Neural cell (in vitro differentiated cells): ENCODE measurements around the gene GUCY2C. TPM values are rescaled to one million over a fixed set of nuclear protein-coding genes. Genes with fewer than 3 reads are reported as not detected.

ENCODE experiments used
- H2AFZ ChIP-seq: fragments of 200-600, 300-800 bp; sonication (generic), shearing (Covaris generic); 2 replicates; pipeline ENCODE4 v1.6.0; 2014; ENCODE audit warnings: low read depth, mild to moderate bottlenecking, antibody characterized with exemption, low read length, moderate library complexity
- H3F3A ChIP-seq: fragments of 200-600 bp; shearing (Covaris generic); 2 replicates; pipeline ENCODE4 v1.6.1; 2016; ENCODE audit warnings: mild to moderate bottlenecking, moderate library complexity, mixed read lengths, antibody characterized with exemption, low read length; ENCODE audit not compliant: insufficient read depth, poor library complexity, severe bottlenecking
- H3K27ac ChIP-seq: fragments of 200-600, 300-800 bp; sonication (generic), shearing (Covaris generic); 2 replicates; pipeline ENCODE4 v1.5.1; 2014; ENCODE audit warnings: mild to moderate bottlenecking, low read length, moderate library complexity
- H3K27me3 ChIP-seq: fragments of 300-800, 200-600 bp; sonication (generic), shearing (Covaris generic); 2 replicates; pipeline ENCODE4 v1.6.0; 2014; ENCODE audit warnings: mild to moderate bottlenecking, low read depth, low read length, moderate library complexity; ENCODE audit not compliant: insufficient read depth
- H3K36me3 ChIP-seq: fragments of 300-800, 200-600 bp; sonication (generic), shearing (Covaris generic); 2 replicates; pipeline ENCODE4 v1.5.1; 2014; ENCODE audit warnings: mild to moderate bottlenecking, antibody characterized with exemption, low read length, moderate library complexity; ENCODE audit not compliant: insufficient read depth
- H3K4me2 ChIP-seq: fragments of 300-800, 200-600 bp; sonication (generic), shearing (Covaris generic); 2 replicates; pipeline ENCODE4 v1.6.0; 2014; ENCODE audit warnings: mild to moderate bottlenecking, low read length
- H3K4me3 ChIP-seq: fragments of 300-800, 200-600 bp; sonication (generic), shearing (Covaris generic); 2 replicates; pipeline ENCODE4 v1.5.1; 2014; ENCODE audit warnings: mild to moderate bottlenecking, low read length, moderate library complexity
- H3K79me2 ChIP-seq: fragments of 200-600 bp; shearing (Covaris generic); replicated peaks from 2 replicates; pipeline ENCODE4 v1.6.0; 2014; ENCODE audit warnings: mild to moderate bottlenecking, low read length, moderate library complexity; ENCODE audit not compliant: insufficient read depth
- H3K9ac ChIP-seq: fragments of 300-800, 200-600 bp; sonication (generic), shearing (Covaris generic); 2 replicates; pipeline ENCODE4 v1.6.1; 2016; ENCODE audit warnings: mild to moderate bottlenecking, low read length, mixed read lengths
- H3K9me2 ChIP-seq: fragments of 200-600 bp; shearing (Covaris generic); 2 replicates; pipeline ENCODE4 v1.6.1; 2016; ENCODE audit warnings: mild to moderate bottlenecking, low read length, mixed read lengths; ENCODE audit not compliant: insufficient read depth
- H3K9me3 ChIP-seq: fragments of 200-600, 300-800 bp; sonication (generic), shearing (Covaris generic); 2 replicates; pipeline ENCODE4 v1.6.1; 2016; ENCODE audit warnings: mild to moderate bottlenecking, mixed run types, low read length, moderate library complexity, mixed read lengths
- H4K20me1 ChIP-seq: fragments of 200-600 bp; shearing (Covaris generic); 2 replicates; pipeline ENCODE4 v1.6.1; 2016; ENCODE audit warnings: mild to moderate bottlenecking, mixed run types; ENCODE audit not compliant: insufficient read depth
- CTCF ChIP-seq: fragments of 450-650 bp; IDR thresholded peaks from 2 replicates; pipeline ENCODE4 v1.5.1; 2014; ENCODE audit warnings: antibody characterized with exemption, mild to moderate bottlenecking, moderate library complexity; ENCODE audit not compliant: poor library complexity, severe bottlenecking
- EP300 ChIP-seq: fragments of 450-650 bp; conservative IDR thresholded peaks from 2 replicates; pipeline ENCODE4 v1.6.1; 2014; ENCODE audit warnings: antibody characterized with exemption, mild to moderate bottlenecking, moderate library complexity; ENCODE audit not compliant: poor library complexity, severe bottlenecking
- EZH2 ChIP-seq: fragments of 200-600, 300-800 bp; shearing (Covaris generic), sonication (generic); IDR thresholded peaks from 2 replicates; pipeline ENCODE4 v1.6.1; 2014; ENCODE audit warnings: antibody characterized with exemption, low read length, borderline replicate concordance, mild to moderate bottlenecking; ENCODE audit not compliant: insufficient read depth, poor library complexity, severe bottlenecking
- MXI1 ChIP-seq: fragments of 450-650 bp; conservative IDR thresholded peaks from 2 replicates; pipeline ENCODE4 v1.6.1; 2014; ENCODE audit warnings: antibody characterized with exemption, mild to moderate bottlenecking; ENCODE audit not compliant: poor library complexity, severe bottlenecking
- POLR2AphosphoS5 ChIP-seq: IDR thresholded peaks from 2 replicates; pipeline ENCODE4 v1.6.1; 2012
- RAD21 ChIP-seq: fragments of 450-650 bp; conservative IDR thresholded peaks from 2 replicates; pipeline ENCODE4 v1.6.1; 2014; ENCODE audit warnings: antibody characterized with exemption, mild to moderate bottlenecking, moderate library complexity
- REST ChIP-seq: IDR thresholded peaks from 2 replicates; pipeline ENCODE4 v1.6.1; 2012; ENCODE audit warnings: borderline replicate concordance
- SMC3 ChIP-seq: fragments of 450-650 bp; conservative IDR thresholded peaks from 2 replicates; pipeline ENCODE4 v1.6.1; 2014; ENCODE audit warnings: antibody characterized with exemption, mild to moderate bottlenecking, moderate library complexity; ENCODE audit not compliant: poor library complexity
- TAF1 ChIP-seq: IDR thresholded peaks from 2 replicates; pipeline ENCODE4 v1.6.1; 2012; ENCODE audit warnings: low read depth
- polyA plus RNA-seq: library from polyadenylated mRNA; depleted of rRNA; stranded (reverse); fragments of >200 nt; gene quantifications from 2 replicates; pipeline ENCODE4 v1.2.3, GENCODE V29; 2014

GUCY2C gene
- polyA plus RNA-seq, 1 donor from 2014 or later, result not detected

- Histone ChIP-seq H3K9ac (no peak overlapping the region), H3K27me3 (no peaks in the 10 kb centered on the region), H3K4me2 (no peak overlapping the region), H3K4me3 (no peak overlapping the region), H3K9me2 (no peaks in the 10 kb centered on the region), H2AFZ (no peak overlapping the region), H3K9me3 (no peaks in the 10 kb centered on the region), H3K79me2 (no peaks in the 10 kb centered on the region), H3K36me3 (no peaks in the 10 kb centered on the region), H3F3A (no peaks in the 10 kb centered on the region), H4K20me1 (no peaks in the 10 kb centered on the region), H3K27ac (no peak overlapping the region)
- TF ChIP-seq RAD21 (no peak), EP300 (no peak), CTCF (no peak), SMC3 (no peak), REST (no peak), MXI1 (no peak), EZH2 (no peak), TAF1 (no peak), POLR2AphosphoS5 (no peak)
Observed at GRCh38 chr12:14714437-14714836, 18.0 kb upstream of the GUCY2C start.

- TF ChIP-seq CTCF, result no peak
- TF ChIP-seq REST, result no peak
- TF ChIP-seq RAD21, result no peak
- no peak for TF ChIP-seq EP300
- no peak for TF ChIP-seq TAF1
- TF ChIP-seq POLR2AphosphoS5, result no peak
- TF ChIP-seq SMC3, result no peak
- no peak for TF ChIP-seq MXI1
- no peak for TF ChIP-seq EZH2
- no peak overlapping the region for H3K4me3 ChIP-seq
- no peaks in the 10 kb centered on the region for H3K79me2 ChIP-seq
- no peak overlapping the region for H3K4me2 ChIP-seq
- no peaks in the 10 kb centered on the region for H4K20me1 ChIP-seq
- H3K27ac ChIP-seq, result no peak overlapping the region
- H2AFZ ChIP-seq, result no peak overlapping the region
- H3K36me3 ChIP-seq, result no peaks in the 10 kb centered on the region
- H3K9me3 ChIP-seq, result no peaks in the 10 kb centered on the region
- H3K9ac ChIP-seq, result no peak overlapping the region
- H3F3A ChIP-seq, result no peaks in the 10 kb centered on the region
- H3K27me3 ChIP-seq, result no peaks in the 10 kb centered on the region
- H3K9me2 ChIP-seq, result no peaks in the 10 kb centered on the region
Observed at GRCh38 chr12:14710632-14711320, 14.4 kb upstream of the GUCY2C start.
